Naive thymus-derived CD4-positive, alpha-beta T cell (primary cell): ENCODE results near the gene COL23A1. TPM values are rescaled to one million over a fixed set of nuclear protein-coding genes. Genes with fewer than 3 reads are reported as not detected.

Source experiments
- ATAC-seq: fragments of 150-1000 bp; cut with Tn5 transposase; 2 replicates; pipeline ENCODE4 v1.10.0; 2021; ENCODE audit warnings: mild to moderate bottlenecking, moderate library complexity
- CTCF ChIA-PET: fragments of 350-600 bp; sonication (Branson Sonifier 250); formaldehyde crosslinking; loops from one replicate; lab custom pipeline; 2021; ENCODE audit warnings: antibody characterized with exemption; lab: Charles Lee
- POLR2A ChIA-PET: fragments of 350-600 bp; sonication (Branson Sonifier 250); formaldehyde crosslinking; loops from one replicate; lab custom pipeline; 2021; ENCODE audit warnings: antibody characterized with exemption, inconsistent platforms; lab: Charles Lee
- DNase-seq, 9 donors: peaks; one replicate each; pipeline versions ENCODE4 v3.0.0 to v3.0.0-alpha.2; 2020 to 2022; ENCODE audit warnings: mixed read lengths in 1 of 9
- H3K27ac ChIP-seq: one replicate; pipeline ENCODE4 v1.7.0; 2013; ENCODE audit warnings: mild to moderate bottlenecking, low read depth, low read length, moderate library complexity
- H3K27me3 ChIP-seq, 2 donors: one replicate each; pipeline ENCODE4 v1.7.0; 2013; ENCODE audit warnings: low read length in 2 of 2, mild to moderate bottlenecking in 2 of 2, moderate library complexity in 2 of 2; ENCODE audit not compliant: control insufficient read depth in 2 of 2, insufficient read depth in 2 of 2
- H3K36me3 ChIP-seq, 3 experiments: 1 replicate in 2 of 3; 2 replicates in 1 of 3; pipeline ENCODE4 v1.7.0; 2013; ENCODE audit warnings: low read length in 3 of 3, mild to moderate bottlenecking in 3 of 3, moderate library complexity in 1 of 3; ENCODE audit not compliant: insufficient read depth in 3 of 3, control insufficient read depth in 2 of 3
- H3K4me1 ChIP-seq, 2 donors: one replicate each; pipeline ENCODE4 v1.7.0; 2013; ENCODE audit warnings: low read length in 2 of 2, mild to moderate bottlenecking in 2 of 2, moderate library complexity in 1 of 2; ENCODE audit not compliant: control insufficient read depth in 2 of 2, insufficient read depth in 2 of 2
- H3K4me3 ChIP-seq: 2 replicates; pipeline ENCODE4 v1.7.0; 2013; ENCODE audit warnings: mild to moderate bottlenecking, low read length
- H3K9me3 ChIP-seq, 3 experiments: 1 replicate in 2 of 3; 2 replicates in 1 of 3; pipeline ENCODE4 v1.7.0; 2013; ENCODE audit warnings: low read length in 3 of 3; ENCODE audit not compliant: control insufficient read depth in 2 of 3
- H3K27ac Mint-ChIP-seq, 9 donors: one replicate each; pipeline ENCODE4 v1.8.0; 2020 to 2022; ENCODE audit warnings: mixed read lengths in 9 of 9, mild to moderate bottlenecking in 8 of 9, moderate library complexity in 5 of 9, inconsistent platforms in 2 of 9
- H3K27me3 Mint-ChIP-seq, 5 donors: one replicate each; pipeline ENCODE4 v1.8.0; 2021 to 2022; ENCODE audit warnings: mixed read lengths in 5 of 5, mild to moderate bottlenecking in 1 of 5
- H3K36me3 Mint-ChIP-seq, 5 donors: one replicate each; pipeline ENCODE4 v1.8.0; 2020 to 2022; ENCODE audit warnings: mixed read lengths in 5 of 5, mild to moderate bottlenecking in 3 of 5, inconsistent platforms in 1 of 5
- H3K4me1 Mint-ChIP-seq, 7 donors: one replicate each; pipeline ENCODE4 v1.8.0; 2020 to 2022; ENCODE audit warnings: mixed read lengths in 7 of 7, mild to moderate bottlenecking in 3 of 7, inconsistent platforms in 1 of 7
- H3K4me3 Mint-ChIP-seq, 10 donors: one replicate each; pipeline ENCODE4 v1.8.0; 2020 to 2022; ENCODE audit warnings: mild to moderate bottlenecking in 10 of 10, mixed read lengths in 10 of 10, moderate library complexity in 6 of 10, inconsistent platforms in 2 of 10
- H3K9me3 Mint-ChIP-seq, 11 donors: one replicate each; pipeline ENCODE4 v1.8.0; 2020 to 2022; ENCODE audit warnings: mixed read lengths in 11 of 11, mild to moderate bottlenecking in 4 of 11, inconsistent platforms in 1 of 11, moderate library complexity in 1 of 11
- intact Hi-C, 2 donors: fragments of 100-400 bp; cut with micrococcal nuclease; formaldehyde crosslinking; loops; one replicate each; pipeline ENCODE4 v1.15.1; 2023
- polyA plus RNA-seq, 2 donors: library from polyadenylated mRNA; unstranded; fragments of 300-500 nt; fragmentation: Illumina TruSeq; gene quantifications; one replicate each; pipeline ENCODE4 v1.2.3, GENCODE V29; 2021
- total RNA-seq, 6 experiments: library from RNA in 5 of 6; stranded (reverse) in 5 of 6; gene quantifications; 1 replicate in 5 of 6; 2 replicates in 1 of 6; pipeline ENCODE4 v1.2.3 and lab custom pipeline; 2021 to 2026

COL23A1 gene
- total and polyA plus RNA-seq, 7 experiments from 2014 or later: 0.13 to 0.32 (median 0.22) TPM; not detected in 4

DNA sequence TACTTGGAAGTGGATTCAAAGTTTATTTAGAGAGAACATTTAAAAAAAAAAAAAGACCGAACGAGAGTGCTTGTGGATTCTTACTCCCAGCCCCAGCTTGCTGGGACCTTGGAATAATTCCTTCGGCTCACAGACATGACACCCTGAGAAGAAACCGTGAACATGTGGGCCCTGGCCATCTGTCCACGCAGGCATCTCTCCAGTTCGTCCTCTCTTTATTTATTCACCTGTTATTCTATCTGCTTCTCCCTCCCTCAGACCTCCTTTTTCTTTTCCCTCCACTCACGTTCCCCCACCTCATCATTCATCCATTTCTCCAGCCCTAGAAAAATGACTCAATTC, 263.8 kb downstream of the COL23A1 start:
- ATAC-seq (no peak), DNase-seq (no peak)
- no peaks in the 10 kb centered on the region for H3K9me3 Mint-ChIP-seq
- intact Hi-C loops: no loop called here
- POLR2A ChIA-PET: no interaction called here
- peaks cover 2 to 12% (median 8%) of the 10 kb centered on the region in 7 donors for H3K4me1 Mint-ChIP-seq
- no peaks in the 10 kb centered on the region for H3K36me3 Mint-ChIP-seq
- no peaks in the 10 kb centered on the region for H3K4me1 ChIP-seq
- H3K36me3 ChIP-seq: no peaks in the 10 kb centered on the region
- no peak overlapping the region for H3K27ac ChIP-seq
- H3K4me3 ChIP-seq: no peak overlapping the region
- H3K27me3 ChIP-seq: no peaks in the 10 kb centered on the region
- no peak overlapping the region for H3K4me3 Mint-ChIP-seq
- peaks cover 0 to 7% (median 0%) of the 10 kb centered on the region in 5 donors for H3K27me3 Mint-ChIP-seq
- no peaks in the 10 kb centered on the region for H3K9me3 ChIP-seq
- peak overlapping the region in 1 of 9 donors; percentile 44 for H3K27ac Mint-ChIP-seq
- CTCF ChIA-PET: no interaction called here

DNA sequence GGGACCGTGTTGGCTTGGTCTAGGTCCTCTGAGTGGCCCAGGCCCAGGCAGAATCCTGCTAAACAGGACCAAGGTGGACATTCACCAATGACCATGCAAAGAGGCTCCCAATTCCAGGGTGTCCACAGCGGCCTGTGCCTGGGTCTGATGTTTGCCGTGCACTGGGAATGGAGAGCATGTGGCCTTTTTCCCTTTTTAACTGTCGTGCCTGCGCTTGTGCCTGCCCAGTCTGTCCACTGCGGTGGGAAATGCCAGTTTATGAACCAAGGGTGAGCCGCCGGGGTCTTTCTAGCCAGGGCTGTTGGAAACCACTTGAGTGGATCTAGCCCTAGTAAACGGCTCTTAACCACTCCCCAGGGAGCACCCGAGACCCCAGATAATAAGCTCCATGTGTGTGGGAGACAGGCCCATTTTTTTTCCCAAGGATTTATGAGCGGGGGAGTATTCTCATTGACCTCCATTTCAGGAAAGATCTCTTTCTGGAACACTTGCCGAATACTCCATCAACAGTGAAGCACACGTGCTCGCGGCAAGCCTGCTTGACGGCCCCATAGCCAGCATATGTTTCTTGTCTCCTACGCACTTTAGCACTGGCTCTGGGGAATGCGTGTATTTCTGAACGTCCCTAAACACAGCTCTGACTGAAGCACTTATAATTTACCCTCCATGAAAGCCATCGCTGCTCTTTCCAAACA, 264.4 kb downstream of the COL23A1 start:
- no peak overlapping the region for H3K4me3 ChIP-seq
- Mint-ChIP-seq H3K27me3 (peaks cover 0 to 7% (median 0%) of the 10 kb centered on the region in 5 donors), H3K4me1 (peaks cover 2 to 6% (median 5%) of the 10 kb centered on the region in 7 donors), H3K27ac (no peak overlapping the region), H3K4me3 (no peak overlapping the region), H3K9me3 (peaks cover 0 to 2% (median 0%) of the 10 kb centered on the region in 11 donors), H3K36me3 (no peaks in the 10 kb centered on the region)
- no peaks in the 10 kb centered on the region for H3K4me1 ChIP-seq
- no peaks in the 10 kb centered on the region for H3K36me3 ChIP-seq
- no peak for ATAC-seq
- H3K27ac ChIP-seq: no peak overlapping the region
- intact Hi-C loops: no loop called here
- H3K27me3 ChIP-seq: no peaks in the 10 kb centered on the region
- no peak for DNase-seq
- CTCF ChIA-PET: no interaction called here
- no peaks in the 10 kb centered on the region for H3K9me3 ChIP-seq
- POLR2A ChIA-PET: no interaction called here

- intact Hi-C loops: no loop called here
Observed at GRCh38 chr5:178325311-178325678, 264.9 kb downstream of the COL23A1 start.

DNA sequence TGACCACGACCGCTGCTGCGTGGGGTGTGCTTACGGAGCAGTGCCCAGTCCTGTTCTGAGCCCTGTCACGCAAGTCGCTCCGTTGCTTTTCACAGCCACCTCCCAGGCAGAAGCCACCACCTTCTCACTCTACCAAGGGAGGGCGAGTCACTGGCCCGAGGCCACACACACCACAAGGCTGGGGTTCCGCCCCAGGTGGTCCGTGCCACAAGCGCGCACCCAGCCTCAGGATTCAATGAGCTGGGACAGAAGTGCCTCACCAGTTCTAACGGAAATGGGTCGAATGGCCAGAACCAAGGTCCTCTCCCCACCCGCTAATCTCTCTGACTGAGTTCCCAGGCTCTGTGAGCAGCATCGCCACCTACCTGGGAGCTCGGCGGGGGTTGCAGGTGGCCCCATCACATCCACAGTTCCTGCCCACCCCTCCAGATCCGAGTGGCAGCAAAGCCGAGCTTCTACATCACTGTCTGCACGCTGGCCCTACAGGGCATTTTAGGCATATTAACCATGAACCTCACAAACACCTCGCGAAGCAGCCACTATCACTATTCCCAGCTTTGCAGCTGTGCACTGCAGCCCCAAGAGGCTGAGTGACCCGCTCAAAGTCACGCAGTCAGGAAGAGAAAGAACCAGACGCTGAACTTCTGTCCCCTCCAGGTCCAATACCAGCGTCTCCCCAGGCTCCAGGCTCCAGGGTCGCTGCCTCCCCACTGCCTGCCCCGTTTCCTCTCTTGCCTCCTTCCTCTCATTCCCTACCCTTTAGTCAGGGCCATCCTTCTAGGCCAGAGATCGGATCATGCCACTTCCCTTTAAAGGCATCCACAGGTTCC, 265.5 kb downstream of the COL23A1 start:
- H3K4me3 ChIP-seq: no peak overlapping the region
- no peak overlapping the region for H3K27ac ChIP-seq
- Mint-ChIP-seq H3K4me3 (no peak overlapping the region), H3K36me3 (peaks cover 0 to 4% (median 0%) of the 10 kb centered on the region in 5 donors), H3K9me3 (peaks cover 0 to 4% (median 0%) of the 10 kb centered on the region in 11 donors), H3K27me3 (peaks cover 0 to 7% (median 0%) of the 10 kb centered on the region in 5 donors), H3K27ac (no peak overlapping the region), H3K4me1 (peaks cover 0 to 1% (median 0%) of the 10 kb centered on the region in 7 donors)
- H3K4me1 ChIP-seq: no peaks in the 10 kb centered on the region
- ChIA-PET CTCF (no interaction called here), POLR2A (no interaction called here)
- H3K27me3 ChIP-seq: no peaks in the 10 kb centered on the region
- no peaks in the 10 kb centered on the region for H3K36me3 ChIP-seq
- DNase-seq: no peak
- no peaks in the 10 kb centered on the region for H3K9me3 ChIP-seq
- intact Hi-C loops: no loop called here
- no peak for ATAC-seq

More at GRCh38 chr5:178325311-178325678, 264.9 kb downstream of the COL23A1 start:
- no peak overlapping the region for H3K4me3 Mint-ChIP-seq
- DNase-seq (no peak), ATAC-seq (no peak)
- Histone ChIP-seq H3K9me3 (no peaks in the 10 kb centered on the region), H3K27me3 (no peaks in the 10 kb centered on the region), H3K4me1 (no peaks in the 10 kb centered on the region), H3K4me3 (no peak overlapping the region), H3K36me3 (no peaks in the 10 kb centered on the region), H3K27ac (no peak overlapping the region)
- no peaks in the 10 kb centered on the region for H3K36me3 Mint-ChIP-seq
- H3K9me3 Mint-ChIP-seq: peaks cover 0 to 2% (median 0%) of the 10 kb centered on the region in 11 donors
- no peak overlapping the region for H3K27ac Mint-ChIP-seq
- ChIA-PET CTCF (no interaction called here), POLR2A (no interaction called here)
- peaks cover 0 to 7% (median 0%) of the 10 kb centered on the region in 5 donors for H3K27me3 Mint-ChIP-seq
- H3K4me1 Mint-ChIP-seq: peaks cover 0 to 1% (median 0%) of the 10 kb centered on the region in 7 donors

DNA sequence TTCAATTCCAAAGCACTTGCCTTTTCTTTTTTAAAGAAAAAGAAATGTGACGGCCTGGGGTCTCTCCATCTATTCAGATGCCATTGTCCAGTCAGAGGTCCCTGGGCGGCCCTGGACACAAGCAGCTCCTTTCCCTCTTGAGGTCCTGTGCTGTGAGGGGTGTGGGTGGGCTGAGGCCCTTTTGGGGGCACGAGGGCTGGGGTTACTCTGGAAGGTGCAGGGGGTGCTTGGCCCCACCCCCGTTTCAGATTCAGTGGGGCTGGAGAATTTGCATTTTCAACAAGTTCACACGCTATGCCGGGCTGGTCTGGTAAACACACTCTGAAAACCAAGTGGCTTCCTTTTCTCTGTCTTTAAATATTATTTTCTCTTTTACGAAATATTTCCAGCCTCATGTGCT, 266.2 kb downstream of the COL23A1 start:
- Histone ChIP-seq H3K27ac (no peak overlapping the region), H3K4me3 (no peak overlapping the region), H3K4me1 (no peaks in the 10 kb centered on the region), H3K27me3 (no peaks in the 10 kb centered on the region), H3K9me3 (no peaks in the 10 kb centered on the region), H3K36me3 (no peaks in the 10 kb centered on the region)
- CTCF ChIA-PET: no interaction called here
- peaks cover 0 to 4% (median 0%) of the 10 kb centered on the region in 11 donors for H3K9me3 Mint-ChIP-seq
- POLR2A ChIA-PET: no interaction called here
- peaks cover 0 to 4% (median 0%) of the 10 kb centered on the region in 5 donors for H3K36me3 Mint-ChIP-seq
- H3K27me3 Mint-ChIP-seq: peaks cover 0 to 7% (median 0%) of the 10 kb centered on the region in 5 donors
- intact Hi-C loops: no loop called here
- H3K4me1 Mint-ChIP-seq: peaks cover 0 to 1% (median 0%) of the 10 kb centered on the region in 7 donors
- ATAC-seq: no peak
- DNase-seq: no peak
- no peak overlapping the region for H3K4me3 Mint-ChIP-seq
- no peak overlapping the region for H3K27ac Mint-ChIP-seq

- intact Hi-C loops: no loop called here
- ATAC-seq (no peak), DNase-seq (no peak)
- Histone ChIP-seq H3K27me3 (no peaks in the 10 kb centered on the region), H3K36me3 (no peaks in the 10 kb centered on the region), H3K27ac (no peak overlapping the region), H3K9me3 (no peaks in the 10 kb centered on the region), H3K4me3 (no peak overlapping the region), H3K4me1 (no peaks in the 10 kb centered on the region)
- ChIA-PET POLR2A (no interaction called here), CTCF (no interaction called here)
- Mint-ChIP-seq H3K27ac (no peak overlapping the region), H3K27me3 (peaks cover 0 to 7% (median 0%) of the 10 kb centered on the region in 5 donors), H3K36me3 (peaks cover 0 to 4% (median 0%) of the 10 kb centered on the region in 5 donors), H3K4me1 (peaks cover 0 to 1% (median 0%) of the 10 kb centered on the region in 7 donors), H3K4me3 (no peak overlapping the region), H3K9me3 (peaks cover 0 to 4% (median 0%) of the 10 kb centered on the region in 11 donors)
Observed at GRCh38 chr5:178323541-178323865, 266.7 kb downstream of the COL23A1 start.
